Karpas-422 (cell line): ENCODE results near the gene COMMD4. TPM values are rescaled to one million over a fixed set of nuclear protein-coding genes. Genes with fewer than 3 reads are reported as not detected.

ENCODE experiments used
- DNase-seq: peaks from one replicate; pipeline ENCODE4 v3.0.0-alpha.2; 2015
- H2AFZ ChIP-seq: fragments of 200-600 bp; sonication (generic); 2 replicates; pipeline ENCODE4 v1.6.1; 2014; ENCODE audit warnings: antibody characterized with exemption, low read length, mixed read lengths
- H3K27ac ChIP-seq: fragments of 200-600 bp; sonication (generic); 2 replicates; pipeline ENCODE4 v1.5.1; 2014; ENCODE audit warnings: mild to moderate bottlenecking, low read length, moderate library complexity
- H3K27me3 ChIP-seq: fragments of 200-600 bp; sonication (generic); 2 replicates; pipeline ENCODE4 v1.6.1; 2014; ENCODE audit warnings: low read length, mixed read lengths
- H3K36me3 ChIP-seq: fragments of 200-600 bp; sonication (generic); 2 replicates; pipeline ENCODE4 v1.6.1; 2014; ENCODE audit warnings: low read length, mixed read lengths; ENCODE audit not compliant: insufficient read depth
- H3K4me1 ChIP-seq: fragments of 200-600 bp; sonication (generic); 2 replicates; pipeline ENCODE4 v1.6.1; 2014; ENCODE audit warnings: mild to moderate bottlenecking, low read length, mixed read lengths
- H3K4me2 ChIP-seq: fragments of 200-600 bp; sonication (generic); 2 replicates; pipeline ENCODE4 v1.6.1; 2014; ENCODE audit warnings: low read length, low read depth, mild to moderate bottlenecking; ENCODE audit not compliant: poor library complexity, severe bottlenecking
- H3K4me3 ChIP-seq: fragments of 200-600 bp; sonication (generic); 2 replicates; pipeline ENCODE4 v1.5.1; 2014; ENCODE audit warnings: mild to moderate bottlenecking, antibody characterized with exemption, low read length, mixed read lengths
- H3K79me2 ChIP-seq: fragments of 200-600 bp; sonication (generic); 2 replicates; pipeline ENCODE4 v1.6.1; 2014; ENCODE audit warnings: mild to moderate bottlenecking, low read length, mixed read lengths
- H3K9ac ChIP-seq: fragments of 200-600 bp; sonication (generic); 2 replicates; pipeline ENCODE4 v1.6.0; 2014; ENCODE audit warnings: low read length
- H3K9me2 ChIP-seq: fragments of 200-600 bp; sonication (generic), shearing (Covaris generic); replicated peaks from 2 replicates; pipeline ENCODE4 v1.6.0; 2014; ENCODE audit warnings: mild to moderate bottlenecking, low read length, moderate library complexity; ENCODE audit not compliant: insufficient read depth
- H3K9me3 ChIP-seq: fragments of 300-700, 200-600 bp; sonication (generic); 2 replicates; pipeline ENCODE4 v1.6.1; 2014; ENCODE audit warnings: low read length, mixed read lengths
- H4K20me1 ChIP-seq: fragments of 200-600 bp; sonication (generic); 2 replicates; pipeline ENCODE4 v1.6.1; 2014; ENCODE audit warnings: mild to moderate bottlenecking, antibody characterized with exemption, low read length, low read depth; ENCODE audit not compliant: insufficient read depth
- total RNA-seq: library from RNA; depleted of rRNA; stranded (reverse); fragments of >200 nt; shearing (Covaris generic); gene quantifications from 2 replicates; pipeline ENCODE4 v1.2.3, GENCODE V29; 2014; ENCODE audit warnings: low replicate concordance

Gene COMMD4
- total RNA-seq, 1 experiment from 2014 or later, result 43.6 TPM

DNA sequence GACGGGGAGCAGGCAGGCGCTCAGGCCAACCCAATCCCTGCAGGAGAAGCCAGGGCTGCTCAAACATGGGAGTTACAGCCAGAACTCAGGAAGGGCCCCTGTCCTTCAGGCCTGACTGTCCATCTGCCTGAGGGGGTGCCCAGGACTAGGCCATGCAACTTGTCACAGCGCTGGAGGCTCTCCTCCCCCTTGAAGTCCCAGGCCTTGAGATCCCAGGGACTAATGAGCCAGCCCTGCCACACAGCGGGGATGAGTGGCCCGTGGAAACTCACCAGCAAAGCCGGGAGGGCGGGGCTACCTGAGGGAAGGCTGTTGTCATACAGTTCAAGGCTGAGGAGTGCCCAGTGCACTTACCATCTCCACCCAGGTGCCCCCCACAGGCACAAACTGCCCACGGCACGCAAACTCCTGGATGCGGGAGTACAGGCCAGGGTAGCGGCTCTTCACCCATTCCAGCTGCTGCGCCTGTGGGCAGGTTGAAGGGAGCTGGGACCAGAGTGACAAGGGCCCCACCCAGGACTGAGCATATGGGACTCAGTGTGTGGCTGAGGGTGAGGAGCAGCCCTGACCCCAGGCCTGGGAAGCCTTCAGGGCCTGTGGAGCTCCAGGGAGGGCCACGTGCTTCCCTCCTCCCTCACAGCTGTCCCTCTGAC lies 26.3 kb downstream of the COMMD4 start:
- Histone ChIP-seq H3K4me3 (no peak overlapping the region), H3K4me1 (peaks cover 2% of the 10 kb centered on the region), H4K20me1 (no peaks in the 10 kb centered on the region)

DNA sequence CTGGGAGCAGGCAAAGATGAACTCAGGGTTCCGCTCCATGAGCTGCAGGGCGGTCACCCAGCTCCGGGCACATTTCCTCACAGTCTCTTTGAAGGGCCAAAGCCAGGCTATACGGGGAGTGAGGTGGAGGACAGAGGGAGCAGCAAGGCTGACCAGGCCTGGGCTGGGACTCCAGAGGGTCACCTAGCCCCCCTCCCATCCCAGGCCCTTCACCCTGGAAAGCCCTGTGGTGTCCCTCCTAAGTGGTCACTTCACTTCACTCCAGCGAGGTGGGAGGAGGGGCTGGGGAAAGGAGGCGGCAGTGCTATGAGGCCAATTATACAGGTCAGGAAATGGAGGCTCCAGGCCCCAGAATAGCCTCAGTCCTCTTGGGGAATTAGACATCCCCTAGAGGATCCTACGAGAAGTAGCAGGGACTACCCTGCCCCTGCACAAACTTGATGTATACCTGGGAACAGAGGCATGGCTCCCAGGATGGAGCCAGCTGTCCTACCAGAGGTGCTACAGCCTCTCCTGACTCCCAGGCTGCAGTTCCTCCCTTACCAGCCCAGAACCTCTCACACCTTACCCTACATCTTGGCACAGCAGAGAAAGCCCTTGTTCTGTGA lies 26.9 kb downstream of the COMMD4 start:
- H3K4me2 ChIP-seq, result no peak overlapping the region
- H3K9ac ChIP-seq, result no peak overlapping the region
- H3K27ac ChIP-seq, result no peak overlapping the region
- H3K9me3 ChIP-seq, result no peaks in the 10 kb centered on the region
- H2AFZ ChIP-seq, result no peak overlapping the region
- no peak overlapping the region for H3K4me3 ChIP-seq
- H3K27me3 ChIP-seq, result no peaks in the 10 kb centered on the region
- no peaks in the 10 kb centered on the region for H4K20me1 ChIP-seq
- H3K4me1 ChIP-seq, result peaks cover 8% of the 10 kb centered on the region
- H3K9me2 ChIP-seq, result no peaks in the 10 kb centered on the region
- H3K79me2 ChIP-seq, result peaks cover 5% of the 10 kb centered on the region; the same call in 1 of the 2 replicates
- DNase-seq, result no peak
- H3K36me3 ChIP-seq, result no peaks in the 10 kb centered on the region; the same call in 1 of the 2 replicates

More for the DNA sequence above, 26.3 kb downstream of the COMMD4 start:
- Histone ChIP-seq H3K4me2 (no peak overlapping the region), H3K36me3 (no peaks in the 10 kb centered on the region; the same call in 1 of the 2 replicates), H3K9ac (no peak overlapping the region), H3K27me3 (no peaks in the 10 kb centered on the region), H2AFZ (no peak overlapping the region), H3K27ac (no peak overlapping the region), H3K79me2 (peaks cover under 1% of the 10 kb centered on the region; the same call in 1 of the 2 replicates), H3K9me3 (no peaks in the 10 kb centered on the region), H3K9me2 (no peaks in the 10 kb centered on the region)
- DNase-seq, result no peak

DNA sequence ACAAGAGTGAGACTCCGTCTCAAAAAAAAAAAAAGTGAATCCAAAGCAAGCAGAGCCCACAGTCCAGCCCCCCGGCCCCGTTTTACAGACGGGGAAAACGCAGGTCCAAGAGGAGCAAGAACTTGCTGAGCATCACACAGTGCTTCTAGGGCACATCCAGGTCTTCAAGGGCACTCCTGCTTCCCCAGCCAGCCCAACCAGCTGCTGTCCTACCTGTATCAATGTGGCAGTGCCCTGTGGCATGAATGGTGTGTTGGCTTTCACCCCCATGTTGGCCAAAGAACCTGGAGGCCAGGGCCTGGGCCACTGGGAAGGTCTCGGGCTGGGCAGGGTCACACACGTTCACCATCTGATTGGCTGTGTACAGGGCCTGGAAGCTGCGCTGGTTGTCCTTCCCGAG lies 27.9 kb downstream of the COMMD4 start:
- Histone ChIP-seq H3K4me1 (peaks cover 8% of the 10 kb centered on the region), H3K36me3 (no peaks in the 10 kb centered on the region), H3K27me3 (no peaks in the 10 kb centered on the region)

DNA sequence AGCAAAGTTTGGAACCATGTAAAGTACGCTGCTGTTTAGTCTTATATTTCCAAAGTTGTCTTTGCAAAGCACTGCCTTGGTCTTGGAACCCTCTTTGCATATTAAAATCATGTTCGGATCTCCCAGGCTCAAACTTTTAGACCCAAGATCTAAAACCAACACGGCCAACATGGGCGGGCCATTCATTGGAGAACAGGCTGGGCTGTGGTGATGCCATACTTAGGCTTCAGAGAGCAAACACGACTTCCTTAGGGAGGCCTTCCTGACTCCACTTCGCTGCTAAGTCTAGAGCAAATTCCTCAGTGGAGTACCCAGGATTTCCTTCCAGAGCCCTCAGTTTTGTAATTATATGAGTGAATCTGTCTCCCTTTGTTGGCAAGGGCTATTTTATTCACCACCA lies 29.0 kb downstream of the COMMD4 start:
- H3K27ac ChIP-seq, result no peak overlapping the region
- no peak overlapping the region for H3K4me2 ChIP-seq
- H4K20me1 ChIP-seq, result peaks cover 5% of the 10 kb centered on the region; the same call in 1 of the 2 replicates
- no peak overlapping the region for H3K4me3 ChIP-seq
- no peaks in the 10 kb centered on the region for H3K9me2 ChIP-seq
- H3K79me2 ChIP-seq, result peaks cover 18% of the 10 kb centered on the region
- no peaks in the 10 kb centered on the region for H3K36me3 ChIP-seq
- H3K9ac ChIP-seq, result no peak overlapping the region
- H3K27me3 ChIP-seq, result no peaks in the 10 kb centered on the region
- no peaks in the 10 kb centered on the region for H3K9me3 ChIP-seq
- peaks cover 18% of the 10 kb centered on the region for H3K4me1 ChIP-seq
- no peak for DNase-seq
- no peak overlapping the region for H2AFZ ChIP-seq

More for the DNA sequence above, 27.9 kb downstream of the COMMD4 start:
- peaks cover 1% of the 10 kb centered on the region; the same call in 1 of the 2 replicates for H4K20me1 ChIP-seq
- no peak overlapping the region for H2AFZ ChIP-seq
- H3K4me2 ChIP-seq, result no peak overlapping the region
- DNase-seq, result no peak
- H3K4me3 ChIP-seq, result no peak overlapping the region
- H3K27ac ChIP-seq, result no peak overlapping the region
- no peaks in the 10 kb centered on the region for H3K9me3 ChIP-seq
- H3K9me2 ChIP-seq, result no peaks in the 10 kb centered on the region
- H3K79me2 ChIP-seq, result peaks cover 7% of the 10 kb centered on the region; the same call in 1 of the 2 replicates
- no peak overlapping the region for H3K9ac ChIP-seq

DNA sequence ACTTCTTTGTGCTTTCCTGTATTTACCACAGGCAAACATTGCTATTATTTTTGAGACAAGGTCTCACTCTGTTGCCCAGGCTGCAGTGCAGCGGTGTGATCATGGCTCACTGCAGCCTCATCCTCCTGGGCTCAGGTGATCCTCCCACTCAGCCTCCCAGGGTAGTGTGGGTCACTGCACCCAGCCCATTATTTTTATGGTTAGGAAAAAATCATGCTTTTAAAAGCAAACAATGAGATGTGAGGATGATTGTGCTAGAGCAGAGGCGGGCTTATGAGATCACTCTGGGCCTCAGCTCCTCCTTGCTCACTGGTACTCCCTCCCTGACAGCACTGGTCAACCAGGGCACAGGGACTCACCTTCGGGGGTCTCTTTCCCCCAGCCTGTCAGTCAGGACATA lies 30.3 kb downstream of the COMMD4 start:
- H3K27me3 ChIP-seq, result no peaks in the 10 kb centered on the region
- no peak overlapping the region for H3K9ac ChIP-seq
- peaks cover 3% of the 10 kb centered on the region; the same call in 1 of the 2 replicates for H3K36me3 ChIP-seq
- peaks cover 5% of the 10 kb centered on the region; the same call in 1 of the 2 replicates for H4K20me1 ChIP-seq
- peaks cover 30% of the 10 kb centered on the region for H3K79me2 ChIP-seq
- H3K4me2 ChIP-seq, result no peak overlapping the region
- H3K9me2 ChIP-seq, result no peaks in the 10 kb centered on the region
- peaks cover 26% of the 10 kb centered on the region for H3K4me1 ChIP-seq
- no peaks in the 10 kb centered on the region for H3K9me3 ChIP-seq
- H2AFZ ChIP-seq, result no peak overlapping the region
- H3K4me3 ChIP-seq, result no peak overlapping the region
- H3K27ac ChIP-seq, result no peak overlapping the region
- DNase-seq, result no peak

DNA sequence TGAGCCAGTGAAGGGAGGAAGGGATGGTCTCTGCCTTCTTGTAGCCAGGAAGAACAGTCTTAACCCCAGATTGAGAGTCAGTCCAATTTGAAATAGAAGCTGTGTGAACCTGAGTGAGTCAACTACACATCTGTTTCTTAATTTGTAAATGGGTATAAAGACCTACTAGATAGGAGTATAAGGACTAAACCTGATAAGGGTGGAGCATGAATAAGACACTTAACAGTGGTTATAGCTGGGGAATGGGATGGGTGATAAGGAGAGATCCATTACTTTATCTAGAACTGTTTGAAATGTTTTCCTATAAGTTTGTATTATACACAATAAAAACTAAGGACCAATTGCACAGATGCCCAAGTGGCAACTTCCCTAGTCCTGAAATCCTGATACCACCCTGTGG lies 31.1 kb downstream of the COMMD4 start:
- Histone ChIP-seq H3K36me3 (peaks cover 10% of the 10 kb centered on the region; the same call in 1 of the 2 replicates), H3K9ac (peak overlapping the region; percentile 90), H3K4me1 (peaks cover 26% of the 10 kb centered on the region), H3K4me3 (peak overlapping the region; percentile 88), H3K79me2 (peaks cover 30% of the 10 kb centered on the region), H3K27ac (no peak overlapping the region), H3K27me3 (no peaks in the 10 kb centered on the region), H4K20me1 (peaks cover 5% of the 10 kb centered on the region; the same call in 1 of the 2 replicates), H3K9me3 (no peaks in the 10 kb centered on the region), H3K9me2 (no peaks in the 10 kb centered on the region), H3K4me2 (peak overlapping the region; percentile 91), H2AFZ (no peak overlapping the region)
- no peak for DNase-seq

DNA sequence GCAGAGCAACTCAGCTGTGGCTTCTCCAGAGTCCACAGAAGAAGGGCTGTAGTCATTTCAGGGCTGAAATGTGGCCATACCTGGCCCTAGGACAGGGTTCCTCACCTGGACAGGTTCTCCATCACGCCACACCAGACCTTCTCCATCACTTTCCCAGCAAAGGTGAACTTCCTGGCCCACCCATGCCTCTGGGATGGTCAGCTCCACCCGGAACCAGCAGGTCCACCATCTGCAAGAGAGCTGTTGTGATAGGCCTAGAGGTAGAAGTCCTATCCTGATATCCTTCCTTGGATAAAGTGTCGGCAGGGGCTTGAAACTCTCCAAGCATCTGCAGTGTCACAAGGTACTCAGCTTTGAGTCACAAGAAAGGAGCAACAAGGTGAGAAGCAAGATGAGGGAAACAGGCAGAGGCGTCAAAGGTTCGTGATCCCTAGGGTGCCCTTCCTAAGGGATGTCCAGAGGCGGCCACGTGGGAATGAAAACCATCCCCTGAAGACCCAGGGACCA lies 31.6 kb downstream of the COMMD4 start:
- DNase-seq, result no peak
- Histone ChIP-seq H3K4me2 (peak overlapping the region; percentile 91), H3K27ac (no peak overlapping the region), H3K79me2 (peaks cover 30% of the 10 kb centered on the region), H3K4me1 (peaks cover 26% of the 10 kb centered on the region), H3K27me3 (no peaks in the 10 kb centered on the region), H3K9ac (peak overlapping the region; percentile 90), H2AFZ (no peak overlapping the region), H3K9me2 (no peaks in the 10 kb centered on the region), H3K36me3 (peaks cover 10% of the 10 kb centered on the region; the same call in 1 of the 2 replicates), H4K20me1 (peaks cover 5% of the 10 kb centered on the region; the same call in 1 of the 2 replicates), H3K9me3 (no peaks in the 10 kb centered on the region), H3K4me3 (peak overlapping the region; percentile 88)
